OCI-LY7 (cell line): ENCODE results near the gene TUBGCP2.

Source experiments
- CTCF ChIP-seq: fragments of 200-600 bp; sonication (generic); conservative IDR thresholded peaks from 2 replicates; pipeline ENCODE4 v1.5.1; 2014; ENCODE audit warnings: mild to moderate bottlenecking, antibody characterized with exemption, low read length, moderate library complexity, mixed read lengths
- EZH2phosphoT487 ChIP-seq: fragments of 200-600 bp; sonication (generic); IDR thresholded peaks from 2 replicates; pipeline ENCODE4 v1.6.1; 2018; ENCODE audit warnings: low read depth, borderline replicate concordance, mild to moderate bottlenecking, mixed run types, antibody characterized with exemption, low read length, moderate library complexity, mixed read lengths

- TF ChIP-seq CTCF, result no peak
- TF ChIP-seq EZH2phosphoT487, result no peak
Measured at GRCh38 chr10:133326745-133327650, 18.3 kb upstream of the TUBGCP2 start.
